ENCODE measurements around the gene ZRANB1.

The ZRANB1 gene

DNA sequence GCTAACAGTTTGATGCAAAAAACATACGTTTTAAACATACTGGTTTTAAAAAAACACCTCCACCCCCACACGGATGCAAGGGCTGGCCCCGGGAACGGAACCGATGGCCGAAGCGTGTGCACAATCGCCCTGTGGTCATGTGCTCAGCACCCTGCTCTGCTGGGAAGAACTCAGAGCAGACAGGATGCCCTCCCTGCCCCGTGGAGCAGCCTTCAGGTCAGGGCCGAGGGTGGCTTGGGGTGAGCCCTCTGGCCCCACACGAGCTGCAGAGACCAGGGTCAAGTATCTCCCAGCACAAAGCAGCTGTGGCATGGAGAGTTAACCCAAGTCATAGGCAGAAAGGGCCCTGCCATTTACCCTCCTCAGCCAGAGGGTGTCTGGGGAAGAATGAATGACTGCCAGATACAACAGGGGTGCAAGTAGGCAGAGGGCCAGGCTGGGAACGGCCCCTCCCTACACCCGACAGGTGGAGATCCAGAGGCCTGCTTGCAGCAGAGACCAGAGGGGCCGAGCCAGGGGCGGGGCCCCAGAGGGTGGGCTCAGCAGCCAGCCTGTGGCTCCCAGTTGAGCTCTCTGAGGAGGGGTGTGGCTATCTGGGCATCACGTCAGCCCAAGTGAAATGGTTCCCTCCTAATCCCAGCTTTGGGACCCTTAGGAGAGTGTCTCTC, 56.8 kb downstream of the ZRANB1 start:
- Mint-ChIP-seq H3K27me3 (ENCODE audit: low read depth) (no peaks in the 10 kb centered on the region), H3K4me3 (no peak overlapping the region), H3K36me3 (ENCODE audit: low read depth) (no peaks in the 10 kb centered on the region), H3K4me1 (ENCODE audit: low read depth) (no peaks in the 10 kb centered on the region), H3K27ac (no peak overlapping the region), H3K9me3 (no peaks in the 10 kb centered on the region)

DNA sequence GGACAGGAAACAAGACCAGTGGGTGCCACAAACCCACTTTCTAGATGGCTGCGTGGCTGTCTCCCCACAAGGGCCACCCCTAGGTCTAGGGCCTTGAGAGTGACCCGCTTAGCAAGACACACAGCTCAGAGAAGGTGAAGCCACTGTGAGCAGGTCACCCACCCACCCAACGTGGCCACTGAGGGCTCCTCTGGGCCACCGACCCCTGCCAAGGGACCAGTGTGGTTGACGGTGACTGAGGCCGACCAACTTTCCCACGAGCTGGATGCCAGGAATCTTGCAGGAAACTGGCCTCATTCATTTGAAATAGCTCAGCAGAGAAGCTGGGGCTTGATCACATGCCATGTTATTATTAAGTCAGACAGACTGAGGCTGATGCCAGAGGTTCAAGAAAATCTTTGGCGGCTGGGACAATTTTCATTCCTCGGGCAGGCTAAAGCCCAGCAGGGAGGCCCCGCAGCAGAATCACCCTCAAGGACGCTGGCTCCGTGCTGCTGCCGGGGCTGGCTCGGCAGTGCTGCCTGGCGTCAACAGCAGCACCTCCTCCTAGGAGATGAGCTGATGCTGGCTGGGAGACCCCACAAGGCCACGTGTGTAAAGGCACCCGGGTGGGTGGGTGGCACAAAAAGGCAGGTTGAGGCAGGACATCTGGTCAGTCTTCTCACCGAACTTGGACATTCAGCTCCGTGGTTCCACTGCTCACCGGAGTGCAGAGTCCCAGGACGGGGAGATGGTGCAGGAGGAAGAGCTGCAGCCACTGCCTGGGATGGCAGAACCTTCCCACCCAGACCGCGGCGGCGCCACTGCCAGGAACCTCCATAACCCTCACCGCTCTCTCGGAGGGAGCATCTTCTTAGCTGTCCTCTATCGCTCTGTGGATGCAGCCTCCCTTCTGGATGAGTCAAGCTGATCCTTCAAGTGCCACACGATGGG, 57.8 kb downstream of the ZRANB1 start:
- Mint-ChIP-seq H3K36me3 (ENCODE audit: low read depth) (no peaks in the 10 kb centered on the region), H3K27me3 (ENCODE audit: low read depth) (no peaks in the 10 kb centered on the region), H3K27ac (no peak overlapping the region)

DNA sequence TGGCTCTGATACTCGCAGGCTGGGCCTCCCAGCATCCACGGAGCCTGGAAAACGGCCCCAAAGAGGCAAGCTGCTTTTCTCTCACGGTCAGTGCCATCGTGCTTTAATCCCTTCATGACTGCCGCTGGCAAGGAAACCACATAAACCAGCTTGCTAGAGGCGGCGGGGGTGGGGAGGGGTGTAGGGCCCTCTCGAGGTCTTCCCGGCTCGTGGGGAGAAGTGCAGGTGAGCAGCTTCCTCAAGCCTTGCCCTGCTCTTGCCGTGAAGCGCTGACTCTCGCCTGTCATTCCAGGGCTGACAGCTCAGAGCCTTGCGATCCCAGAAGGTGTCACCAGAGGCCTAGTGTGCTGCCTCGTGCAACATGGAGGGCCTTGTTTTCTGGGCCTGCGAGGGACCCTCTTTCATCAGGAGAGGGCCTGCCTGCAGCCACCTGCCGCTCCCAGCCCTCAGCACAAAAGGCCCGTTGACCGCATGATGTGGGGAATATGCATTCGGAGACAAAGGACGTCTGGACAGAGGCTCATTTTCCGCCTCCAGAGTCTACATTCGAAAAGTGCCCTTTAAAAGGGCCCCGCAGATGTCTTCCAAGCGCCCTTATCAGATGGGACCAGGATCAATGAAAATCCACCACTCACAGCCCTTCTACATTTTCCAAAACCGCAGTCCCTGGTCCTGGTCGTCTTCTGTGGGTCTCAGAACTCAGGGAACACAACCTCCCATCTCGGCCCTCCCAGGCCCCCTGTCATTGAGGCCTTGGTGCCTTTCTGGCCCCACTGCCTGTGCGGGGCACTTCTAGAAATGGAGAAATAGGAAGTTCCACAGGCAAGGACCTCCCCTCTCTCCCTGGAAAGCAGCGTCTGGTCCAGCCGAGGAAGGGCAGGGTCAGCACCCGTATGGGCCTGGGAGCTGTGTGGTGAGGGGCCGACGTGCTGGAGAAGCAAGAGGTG, 58.7 kb downstream of the ZRANB1 start:
- Mint-ChIP-seq H3K4me3 (no peak overlapping the region), H3K4me1 (ENCODE audit: low read depth) (no peaks in the 10 kb centered on the region), H3K27ac (no peak overlapping the region), H3K36me3 (ENCODE audit: low read depth) (no peaks in the 10 kb centered on the region), H3K27me3 (ENCODE audit: low read depth) (no peaks in the 10 kb centered on the region), H3K9me3 (no peaks in the 10 kb centered on the region)

More for the DNA sequence above, 57.8 kb downstream of the ZRANB1 start:
- Mint-ChIP-seq H3K9me3 (no peaks in the 10 kb centered on the region), H3K4me3 (no peak overlapping the region), H3K4me1 (ENCODE audit: low read depth) (no peaks in the 10 kb centered on the region)

DNA sequence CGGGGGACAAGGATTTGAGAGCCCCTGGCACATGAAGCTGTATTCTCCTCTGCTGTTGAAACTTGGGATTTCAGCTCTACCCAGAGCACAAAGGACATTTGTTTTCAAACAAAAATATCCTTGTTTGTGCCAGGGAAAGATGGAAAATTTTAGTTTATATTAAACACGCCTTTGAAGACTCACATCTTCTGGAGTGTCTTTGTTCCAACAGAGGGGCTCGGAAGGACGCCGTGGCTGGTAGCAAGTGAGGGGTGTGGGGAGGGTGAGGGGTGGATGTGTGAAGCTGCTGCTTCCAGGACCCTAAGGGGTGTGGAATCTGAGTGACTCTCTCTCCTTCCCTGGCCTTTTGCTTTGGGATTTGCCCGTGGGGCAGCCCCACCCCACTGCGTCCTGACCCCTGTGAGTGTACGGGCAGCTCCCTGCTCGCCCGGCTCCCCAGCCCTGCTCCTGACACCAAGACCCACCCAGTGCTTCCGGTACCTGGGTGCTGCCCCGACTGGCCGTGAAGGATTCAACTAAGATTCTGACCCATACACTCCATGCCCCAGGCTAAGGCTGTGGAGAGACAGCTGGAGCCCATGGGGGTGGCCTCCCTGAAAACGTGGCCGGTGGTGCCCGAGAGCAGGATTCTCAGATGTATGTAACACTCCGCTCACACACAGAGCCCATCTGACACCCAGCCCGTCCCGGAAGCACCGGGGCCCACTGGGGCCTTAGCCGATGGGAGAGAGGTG, 59.6 kb downstream of the ZRANB1 start:
- H3K9me3 Mint-ChIP-seq = no peaks in the 10 kb centered on the region
- no peak overlapping the region for H3K27ac Mint-ChIP-seq
- H3K4me1 Mint-ChIP-seq (ENCODE audit: low read depth) = no peaks in the 10 kb centered on the region
- no peaks in the 10 kb centered on the region for H3K27me3 Mint-ChIP-seq (ENCODE audit: low read depth)
- H3K4me3 Mint-ChIP-seq = no peak overlapping the region
- no peaks in the 10 kb centered on the region for H3K36me3 Mint-ChIP-seq (ENCODE audit: low read depth)

DNA sequence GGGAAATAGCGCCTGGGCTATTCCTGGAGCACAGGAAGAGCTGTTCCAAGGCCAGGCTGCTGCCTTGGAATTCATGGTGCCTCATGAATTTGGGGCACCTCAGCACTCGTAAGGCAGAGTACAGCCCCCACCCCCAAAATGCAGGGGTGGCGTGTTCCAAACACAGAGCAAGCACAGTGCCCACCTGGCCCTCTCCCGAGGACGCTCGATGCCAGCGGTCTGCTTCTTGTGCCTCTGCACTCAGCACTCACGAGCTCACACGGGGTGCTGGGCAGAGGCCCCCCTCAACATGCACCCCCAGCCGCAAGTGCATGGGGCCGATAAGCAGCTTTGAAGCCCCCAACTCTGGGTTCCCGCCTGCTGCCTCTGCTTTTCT, 60.1 kb downstream of the ZRANB1 start:
- H3K27ac Mint-ChIP-seq = no peak overlapping the region
- H3K4me3 Mint-ChIP-seq = no peak overlapping the region
- no peaks in the 10 kb centered on the region for H3K4me1 Mint-ChIP-seq (ENCODE audit: low read depth)
- H3K9me3 Mint-ChIP-seq = no peaks in the 10 kb centered on the region
- no peaks in the 10 kb centered on the region for H3K36me3 Mint-ChIP-seq (ENCODE audit: low read depth)
- no peaks in the 10 kb centered on the region for H3K27me3 Mint-ChIP-seq (ENCODE audit: low read depth)

DNA sequence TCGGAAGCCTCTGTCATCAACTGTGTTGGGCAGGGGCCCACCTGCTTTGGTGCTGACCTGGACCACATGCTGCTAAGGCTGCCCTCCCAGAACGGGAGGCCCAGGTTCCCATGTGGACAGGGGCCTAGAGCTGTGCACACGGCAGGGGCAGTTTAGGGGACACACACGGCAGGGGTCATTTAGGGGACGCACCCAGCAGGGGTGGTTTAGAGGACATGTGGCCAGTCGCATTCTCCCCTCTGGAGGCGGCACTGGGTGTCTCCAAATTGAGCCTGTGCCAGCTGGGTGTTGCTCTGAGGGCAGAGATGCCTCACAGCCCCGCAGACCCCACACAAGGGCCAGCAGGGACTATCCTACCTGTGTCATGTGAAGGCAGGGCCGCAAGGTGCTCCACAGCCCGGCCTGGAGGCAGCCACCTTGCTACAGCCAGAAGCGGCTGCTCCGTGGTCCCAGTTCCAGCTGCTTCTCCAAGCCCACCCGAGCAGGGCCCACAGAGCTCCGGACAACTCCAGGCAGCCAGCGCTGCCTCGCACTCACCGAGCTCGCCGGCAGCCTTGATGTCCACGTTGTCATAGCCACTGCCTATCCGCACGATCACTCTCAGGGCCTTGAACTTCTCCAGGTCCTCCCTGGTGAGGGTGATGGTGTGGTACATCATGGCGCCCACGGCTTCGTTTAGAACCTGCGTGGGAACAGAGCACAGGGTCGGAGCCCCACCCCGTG, 60.7 kb downstream of the ZRANB1 start:
- Mint-ChIP-seq H3K27ac (no peak overlapping the region), H3K9me3 (no peaks in the 10 kb centered on the region), H3K4me3 (no peak overlapping the region), H3K36me3 (ENCODE audit: low read depth) (no peaks in the 10 kb centered on the region), H3K4me1 (ENCODE audit: low read depth) (no peaks in the 10 kb centered on the region), H3K27me3 (ENCODE audit: low read depth) (no peaks in the 10 kb centered on the region)

DNA sequence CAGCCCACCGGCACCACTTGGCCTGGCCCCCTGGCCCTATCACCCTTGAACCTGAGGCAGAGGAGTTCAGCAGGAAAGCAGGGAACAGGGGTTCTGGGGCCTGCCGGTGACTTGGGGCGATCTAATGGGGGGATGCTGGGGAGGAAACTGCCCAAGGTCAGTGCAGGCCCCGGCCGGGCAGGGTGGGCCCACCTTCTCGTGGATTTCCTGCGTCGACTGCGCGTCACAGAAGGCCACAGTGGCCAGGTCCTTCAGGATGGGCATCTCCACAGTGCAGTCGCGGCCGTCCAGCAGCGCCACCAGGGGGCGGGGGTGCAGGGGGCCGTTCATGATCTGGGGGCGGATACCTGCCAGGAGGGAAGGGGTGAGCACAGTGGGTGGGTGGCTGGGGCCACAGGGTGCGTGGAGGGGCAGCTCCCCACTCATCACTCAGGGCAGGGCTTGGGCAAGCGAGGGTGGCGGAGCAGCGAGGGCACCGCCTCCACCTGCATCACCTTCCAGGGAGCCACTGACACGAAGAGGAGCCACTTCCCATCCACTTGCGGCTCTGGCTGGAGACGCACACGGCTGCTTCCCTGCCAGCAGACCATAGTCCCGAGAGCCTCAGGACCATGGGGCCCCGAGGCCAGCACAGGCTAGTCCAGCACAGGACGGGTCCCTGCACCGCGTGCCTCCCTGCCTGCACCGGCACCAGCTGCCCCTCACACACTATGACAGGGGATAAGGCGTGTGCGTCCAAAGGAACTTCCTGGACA, 61.4 kb downstream of the ZRANB1 start:
- Mint-ChIP-seq H3K4me1 (ENCODE audit: low read depth) (no peaks in the 10 kb centered on the region), H3K36me3 (ENCODE audit: low read depth) (no peaks in the 10 kb centered on the region), H3K4me3 (no peak overlapping the region), H3K9me3 (no peaks in the 10 kb centered on the region), H3K27ac (no peak overlapping the region), H3K27me3 (ENCODE audit: low read depth) (no peaks in the 10 kb centered on the region)

DNA sequence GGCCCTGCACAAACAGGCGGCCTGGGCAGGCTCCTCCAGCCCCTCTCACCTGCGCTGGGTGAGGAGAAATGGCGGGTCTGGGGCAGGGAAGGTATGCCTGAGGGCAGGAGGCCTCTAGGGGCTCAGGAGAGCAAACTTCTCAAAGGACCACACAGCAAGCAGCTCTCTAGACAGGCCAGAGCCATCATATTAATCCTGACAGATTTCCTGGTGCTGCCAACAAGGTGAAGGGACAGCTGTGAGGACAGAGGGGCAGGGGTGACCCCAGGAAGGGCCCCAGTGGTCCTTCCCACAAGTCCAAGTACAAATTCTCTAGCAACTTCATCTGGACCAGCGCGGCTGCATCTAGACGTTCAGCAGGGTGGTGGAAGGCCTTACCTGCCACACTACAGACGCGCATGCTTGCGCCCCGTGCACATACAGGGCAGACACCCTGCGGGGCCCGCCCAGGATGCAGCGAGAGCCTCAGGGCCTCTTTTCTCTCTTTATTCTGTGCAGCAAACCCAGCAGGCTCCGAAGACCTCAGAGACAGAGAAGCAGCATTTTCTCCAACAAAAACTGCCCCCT, 62.1 kb downstream of the ZRANB1 start:
- H3K27ac Mint-ChIP-seq = no peak overlapping the region

DNA sequence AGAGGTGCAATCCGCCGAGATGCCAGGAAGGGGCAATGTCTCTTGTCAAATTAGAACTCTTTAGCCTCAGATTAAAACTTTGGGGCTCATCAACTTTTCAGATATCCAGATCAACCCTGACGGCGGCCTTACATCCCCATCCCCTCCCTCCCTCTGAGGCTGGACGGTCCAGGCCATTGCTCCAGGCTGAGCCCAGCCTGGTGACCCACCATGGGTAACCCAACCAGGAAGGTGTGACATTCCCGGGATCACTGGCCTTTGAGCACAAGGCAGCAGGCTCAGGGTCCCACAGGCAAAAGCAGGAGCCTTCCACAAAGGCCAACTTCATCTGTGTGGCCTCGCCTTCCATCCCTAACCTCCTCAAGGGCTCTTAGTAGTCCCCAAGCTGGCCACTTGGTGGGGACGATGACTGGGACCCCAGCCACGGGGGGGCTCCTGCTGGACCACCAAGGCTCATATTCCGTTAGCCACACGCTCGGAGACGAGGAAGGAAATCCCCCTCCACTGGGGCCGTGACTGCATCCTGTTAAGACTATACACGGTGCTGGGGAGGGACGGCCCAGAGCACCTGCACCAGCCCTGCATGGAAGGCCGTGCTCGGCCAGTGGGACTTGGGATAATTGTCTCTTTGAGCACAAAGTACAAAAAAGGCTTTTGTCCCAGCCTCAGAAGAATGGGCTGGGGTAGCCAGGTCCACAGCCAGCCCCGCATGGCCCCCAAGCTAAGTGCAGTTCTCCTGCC, 62.8 kb downstream of the ZRANB1 start:
- H3K27me3 Mint-ChIP-seq (ENCODE audit: low read depth) = no peaks in the 10 kb centered on the region
- no peaks in the 10 kb centered on the region for H3K4me1 Mint-ChIP-seq (ENCODE audit: low read depth)
- H3K4me3 Mint-ChIP-seq = no peak overlapping the region
- H3K36me3 Mint-ChIP-seq (ENCODE audit: low read depth) = no peaks in the 10 kb centered on the region
- no peaks in the 10 kb centered on the region for H3K9me3 Mint-ChIP-seq
- no peak overlapping the region for H3K27ac Mint-ChIP-seq

More for the DNA sequence above, 62.1 kb downstream of the ZRANB1 start:
- no peaks in the 10 kb centered on the region for H3K4me1 Mint-ChIP-seq (ENCODE audit: low read depth)
- no peak overlapping the region for H3K4me3 Mint-ChIP-seq
- no peaks in the 10 kb centered on the region for H3K36me3 Mint-ChIP-seq (ENCODE audit: low read depth)
- no peaks in the 10 kb centered on the region for H3K27me3 Mint-ChIP-seq (ENCODE audit: low read depth)
- H3K9me3 Mint-ChIP-seq = no peaks in the 10 kb centered on the region

DNA sequence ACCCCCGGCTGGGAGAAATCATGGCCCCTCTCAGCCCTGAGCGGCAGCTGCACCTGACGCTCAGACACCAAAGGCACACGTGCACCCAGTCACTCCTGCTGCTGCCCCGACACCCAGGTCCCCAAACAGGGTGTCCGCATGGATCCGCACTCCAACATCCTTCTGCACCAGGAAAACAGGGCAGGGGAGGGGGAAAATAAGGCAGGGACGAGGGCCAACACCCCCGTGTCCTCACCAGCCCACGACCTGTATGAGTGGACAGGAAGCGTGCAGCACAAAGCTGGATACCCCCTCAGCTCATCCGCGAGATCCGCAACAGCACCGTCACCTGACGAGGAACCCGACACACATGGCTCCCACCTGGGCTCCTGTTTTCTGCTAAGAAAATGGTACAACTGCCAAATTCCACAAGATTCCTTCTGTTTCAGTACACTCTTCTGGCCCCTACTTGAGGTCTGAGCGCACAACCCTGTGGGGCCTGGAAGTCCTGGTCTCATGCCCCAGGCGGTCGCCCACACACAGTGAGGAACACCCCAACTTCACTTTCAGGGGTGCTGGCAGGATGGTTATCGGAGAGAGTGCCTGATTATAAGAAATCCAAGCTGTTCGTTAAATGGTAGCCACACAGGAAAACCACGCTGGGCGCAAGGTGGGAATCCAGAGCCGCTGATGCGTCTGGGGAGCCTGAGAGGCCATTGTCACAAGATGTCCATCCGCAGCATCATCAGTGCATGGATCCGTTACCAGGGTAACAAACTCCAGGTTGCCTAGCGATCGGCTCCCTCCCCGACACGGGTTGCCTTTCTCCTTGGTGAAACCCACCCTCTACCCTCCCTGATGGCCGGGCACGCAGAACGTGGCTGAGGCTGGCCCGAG, 63.6 kb downstream of the ZRANB1 start:
- Mint-ChIP-seq H3K9me3 (no peaks in the 10 kb centered on the region), H3K4me1 (ENCODE audit: low read depth) (no peaks in the 10 kb centered on the region), H3K27ac (no peak overlapping the region), H3K36me3 (ENCODE audit: low read depth) (no peaks in the 10 kb centered on the region), H3K27me3 (ENCODE audit: low read depth) (peaks cover 3% of the 10 kb centered on the region), H3K4me3 (no peak overlapping the region)

DNA sequence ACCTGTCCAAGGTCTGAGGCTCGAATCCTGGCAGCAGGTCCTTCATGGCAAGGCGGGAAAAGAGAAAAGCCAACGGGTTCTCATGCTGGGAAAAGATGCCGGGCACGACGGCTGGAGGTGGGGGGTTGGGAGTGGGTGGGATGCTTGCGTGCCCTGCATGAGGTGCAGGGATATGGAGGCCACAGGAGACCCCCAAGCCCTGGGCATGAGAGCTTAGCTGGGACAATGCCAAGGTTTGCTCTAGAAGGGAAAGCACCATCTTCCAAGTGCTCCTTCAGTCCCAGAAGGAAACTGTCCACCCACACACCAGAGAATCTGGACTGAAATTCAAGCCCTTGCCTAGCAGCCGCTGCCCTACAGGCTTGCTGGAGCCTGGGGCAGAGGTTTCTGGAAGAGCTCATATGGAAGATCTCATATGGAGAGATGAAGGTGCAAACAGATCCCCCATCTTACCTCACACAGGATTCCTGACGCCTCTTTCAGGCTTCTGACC, 64.3 kb downstream of the ZRANB1 start:
- Mint-ChIP-seq H3K27me3 (ENCODE audit: low read depth) (peaks cover 6% of the 10 kb centered on the region), H3K27ac (no peak overlapping the region), H3K9me3 (no peaks in the 10 kb centered on the region), H3K4me3 (no peak overlapping the region), H3K4me1 (ENCODE audit: low read depth) (no peaks in the 10 kb centered on the region), H3K36me3 (ENCODE audit: low read depth) (no peaks in the 10 kb centered on the region)
